GM12878 (cell line): ENCODE data around the gene DBNDD2. TPM values are rescaled to one million over a fixed set of nuclear protein-coding genes. Genes with fewer than 3 reads are reported as not detected.

Experiments used
- BCL11A ChIP-seq: IDR thresholded peaks from 2 replicates; pipeline ENCODE4 v1.6.1; 2011; ENCODE audit warnings: low read depth, low read length
- ETV6 ChIP-seq, 2 experiments: fragments of 450-650 bp in 1 of 2; IDR thresholded peaks in 1 of 2; conservative IDR thresholded peaks in 1 of 2; 2 replicates each; pipeline ENCODE4 v1.6.1; 2014; ENCODE audit warnings: antibody characterized with exemption in 1 of 2, borderline replicate concordance in 1 of 2, low read depth in 1 of 2, mild to moderate bottlenecking in 1 of 2, moderate library complexity in 1 of 2
- FOXK2 ChIP-seq: fragments of 450-650 bp; IDR thresholded peaks from 2 replicates; pipeline ENCODE4 v1.6.1; 2017; ENCODE audit warnings: mild to moderate bottlenecking, moderate library complexity
- FOXM1 ChIP-seq: IDR thresholded peaks from 2 replicates; pipeline ENCODE4 v1.6.1; 2012; ENCODE audit warnings: low read depth, mild to moderate bottlenecking, inconsistent platforms, low read length, moderate library complexity
- HDAC6 ChIP-seq: fragments of 200-600 bp; sonication (generic); IDR thresholded peaks from one replicate; pipeline ENCODE4 v1.8.0; 2017; ENCODE audit warnings: antibody characterized with exemption; ENCODE audit not compliant: unreplicated experiment
- IRF4 ChIP-seq: IDR thresholded peaks from 2 replicates; pipeline ENCODE4 v1.6.1; 2011; ENCODE audit warnings: low read depth, low read length
- JUND ChIP-seq: IDR thresholded peaks from 2 replicates; pipeline ENCODE4 v1.6.1; 2012; ENCODE audit warnings: low read depth, mild to moderate bottlenecking, low read length, improper control_type of control experiment, moderate library complexity
- KAT2A ChIP-seq: conservative IDR thresholded peaks from 2 replicates; pipeline ENCODE4 v1.6.1; 2011; ENCODE audit warnings: low read depth, low read length; ENCODE audit not compliant: control insufficient read depth
- KDM1A ChIP-seq: fragments of 200-600 bp; sonication (generic); IDR thresholded peaks from 2 replicates; pipeline ENCODE4 v1.6.1; 2016; ENCODE audit warnings: borderline replicate concordance
- MEF2A ChIP-seq: IDR thresholded peaks from 2 replicates; pipeline ENCODE4 v1.6.1; 2011; ENCODE audit warnings: low read depth, mild to moderate bottlenecking, low read length, moderate library complexity; ENCODE audit not compliant: insufficient read depth
- MTA2 ChIP-seq: fragments of 450-650 bp; IDR thresholded peaks from 2 replicates; pipeline ENCODE4 v1.6.1; 2016; ENCODE audit warnings: low read depth, mild to moderate bottlenecking, moderate library complexity
- MTA3 ChIP-seq: IDR thresholded peaks from 2 replicates; pipeline ENCODE4 v1.6.1; 2012; ENCODE audit warnings: low read length, inconsistent platforms, borderline replicate concordance
- MYC ChIP-seq: IDR thresholded peaks from 2 replicates; pipeline ENCODE4 v1.6.1; 2011; ENCODE audit warnings: mild to moderate bottlenecking, low read length, moderate library complexity, inconsistent platforms; ENCODE audit not compliant: insufficient read depth, insufficient replicate concordance, insufficient read length, severe bottlenecking
- NBN ChIP-seq: fragments of 450-650 bp; IDR thresholded peaks from 2 replicates; pipeline ENCODE4 v1.6.1; 2016
- NR2C1 ChIP-seq: fragments of 450-650 bp; IDR thresholded peaks from 2 replicates; pipeline ENCODE4 v1.6.1; 2017; ENCODE audit warnings: antibody characterized with exemption, mild to moderate bottlenecking, moderate library complexity
- NR2F1 ChIP-seq: fragments of 450-650 bp; conservative IDR thresholded peaks from 2 replicates; pipeline ENCODE4 v1.6.1; 2017; ENCODE audit warnings: mild to moderate bottlenecking
- NRF1 ChIP-seq: conservative IDR thresholded peaks from 2 replicates; pipeline ENCODE4 v1.6.1; 2011; ENCODE audit warnings: mild to moderate bottlenecking, low read depth, low read length, improper control_type of control experiment
- RB1 ChIP-seq: fragments of 450-650 bp; formaldehyde crosslinking; IDR thresholded peaks from 2 replicates; pipeline ENCODE4 v1.6.1; 2017; ENCODE audit warnings: mild to moderate bottlenecking, borderline replicate concordance
- RFX5 ChIP-seq: IDR thresholded peaks from 2 replicates; pipeline ENCODE4 v1.6.1; 2011; ENCODE audit warnings: low read depth, low read length, improper control_type of control experiment
- SP1 ChIP-seq: IDR thresholded peaks from one replicate; pipeline ENCODE4 v1.6.1; 2011; ENCODE audit warnings: low read depth, low read length
- SUZ12 ChIP-seq: fragments of 200-600 bp; sonication (generic); IDR thresholded peaks from one replicate; pipeline ENCODE4 v1.6.1; 2018; ENCODE audit warnings: antibody characterized with exemption, mild to moderate bottlenecking; ENCODE audit not compliant: unreplicated experiment
- TARDBP ChIP-seq: IDR thresholded peaks from 2 replicates; pipeline ENCODE4 v1.6.1; 2016; ENCODE audit warnings: borderline replicate concordance
- TCF12 ChIP-seq: IDR thresholded peaks from 2 replicates; pipeline ENCODE4 v1.6.1; 2011; ENCODE audit warnings: low read depth, mild to moderate bottlenecking, low read length
- ZBED1 ChIP-seq: IDR thresholded peaks from 2 replicates; pipeline ENCODE4 v1.6.1; 2016; ENCODE audit warnings: borderline replicate concordance
- ZNF24 ChIP-seq: fragments of 450-650 bp; IDR thresholded peaks from 2 replicates; pipeline ENCODE4 v1.6.1; 2017; ENCODE audit warnings: antibody characterized with exemption, mild to moderate bottlenecking
- polyA plus RNA-seq, 11 experiments: library from polyadenylated mRNA; depleted of rRNA in 4 of 11; unstranded in 6 of 11; stranded (reverse) in 5 of 11; fragments of >200 nt; fragmentation: Nextera tagmentation in 4 of 11; fragmentation: Illumina TruSeq in 1 of 11; extraction: Ambion mirVana in 4 of 11; extraction: Trizol in 1 of 11; gene quantifications; 1 replicate in 1 of 11; 2 replicates in 10 of 11; pipeline versions ENCODE4 v1.2.1 to v1.2.3, GENCODE V29; 2011 to 2016; ENCODE audit warnings: inconsistent platforms in 2 of 11, missing spikeins in 2 of 11, low read depth in 1 of 11
- total RNA-seq, 4 experiments: library from RNA; depleted of rRNA in 3 of 4; stranded (reverse); fragments of >200 nt in 3 of 4; fragmentation: Illumina TruSeq in 1 of 4; extraction: Trizol in 1 of 4; gene quantifications; 2 replicates each; pipeline versions ENCODE4 v1.2.1 to v1.2.3, GENCODE V29; 2013 to 2021
- TF ChIP-seq, protein P1 (sequence below): fragments of 450-650 bp; IDR thresholded peaks from 2 replicates; pipeline ENCODE4 v1.6.1; 2017; ENCODE audit warnings: mild to moderate bottlenecking, moderate library complexity
- TF ChIP-seq, protein P2 (sequence below): fragments of 450-650 bp; IDR thresholded peaks from 2 replicates; pipeline ENCODE4 v1.6.1; 2017; ENCODE audit warnings: mild to moderate bottlenecking

DBNDD2 gene
- total and polyA plus RNA-seq, 10 of the 15 experiments (the other 5 are each of a cell fraction or from before 2014, with no cell fraction given): 0.17 to 5.7 (median 0.49) TPM; not detected in 1

DNA sequence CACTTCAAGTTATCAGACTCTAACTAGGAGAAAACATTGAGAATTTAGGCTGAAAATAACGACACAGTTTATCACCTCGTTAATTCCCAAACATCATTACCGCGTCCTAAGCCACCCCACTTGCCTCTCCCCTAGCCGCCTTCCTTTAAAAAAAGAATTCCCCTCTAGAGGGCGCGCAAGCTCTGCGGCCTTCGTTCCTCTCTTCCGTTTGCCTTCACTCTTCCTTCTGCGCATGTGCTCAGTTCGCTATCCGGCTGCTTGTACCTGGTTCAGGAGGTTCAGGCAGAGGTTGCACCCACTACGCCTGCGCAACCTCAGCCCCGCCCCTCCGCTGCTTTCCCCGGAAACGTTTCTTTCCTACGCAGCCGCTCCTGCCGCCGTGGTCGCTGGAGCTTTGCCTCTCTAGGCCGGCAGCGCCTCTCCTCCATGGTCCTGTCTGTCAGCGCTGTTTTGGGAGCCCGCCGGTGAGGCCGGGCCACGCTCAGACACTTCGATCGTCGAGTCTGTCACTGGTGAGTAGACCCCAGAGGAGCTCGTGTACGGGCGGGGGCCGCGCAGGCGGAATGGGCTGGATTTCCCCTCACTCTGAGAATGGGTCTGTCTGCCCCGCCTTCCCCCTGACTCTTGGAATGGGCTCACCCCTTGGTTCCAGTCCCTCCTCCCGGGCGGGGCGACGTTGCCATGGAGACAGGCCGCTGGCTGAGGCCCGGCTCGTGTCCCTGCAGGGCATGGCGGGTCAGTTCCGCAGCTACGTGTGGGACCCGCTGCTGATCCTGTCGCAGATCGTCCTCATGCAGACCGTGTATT is 45.1 kb upstream of the DBNDD2 start, which contains the start of gene SYS1 (continued):
- TF ChIP-seq ETV6 (conservative IDR thresholded peaks at IDR 0.05 in 1 of 2, IDR thresholded peaks at IDR 0.05 in 1 of 2; ENCODE audit: borderline replicate concordance in 1 of 2, low read depth in 1 of 2): peak in 1 of 2 experiments; percentile 30; a peak in 1 of 4 replicates
- peak; percentile 91 for TF ChIP-seq JUND
- TF ChIP-seq FOXM1: no peak
- TF ChIP-seq BCL11A: 0 out of 2 replicates have a peak, but pooled peaks have one; percentile 3
- TF ChIP-seq SP1: no peak
- TF ChIP-seq NRF1: peak; percentile 96
- TF ChIP-seq, protein P1, sequence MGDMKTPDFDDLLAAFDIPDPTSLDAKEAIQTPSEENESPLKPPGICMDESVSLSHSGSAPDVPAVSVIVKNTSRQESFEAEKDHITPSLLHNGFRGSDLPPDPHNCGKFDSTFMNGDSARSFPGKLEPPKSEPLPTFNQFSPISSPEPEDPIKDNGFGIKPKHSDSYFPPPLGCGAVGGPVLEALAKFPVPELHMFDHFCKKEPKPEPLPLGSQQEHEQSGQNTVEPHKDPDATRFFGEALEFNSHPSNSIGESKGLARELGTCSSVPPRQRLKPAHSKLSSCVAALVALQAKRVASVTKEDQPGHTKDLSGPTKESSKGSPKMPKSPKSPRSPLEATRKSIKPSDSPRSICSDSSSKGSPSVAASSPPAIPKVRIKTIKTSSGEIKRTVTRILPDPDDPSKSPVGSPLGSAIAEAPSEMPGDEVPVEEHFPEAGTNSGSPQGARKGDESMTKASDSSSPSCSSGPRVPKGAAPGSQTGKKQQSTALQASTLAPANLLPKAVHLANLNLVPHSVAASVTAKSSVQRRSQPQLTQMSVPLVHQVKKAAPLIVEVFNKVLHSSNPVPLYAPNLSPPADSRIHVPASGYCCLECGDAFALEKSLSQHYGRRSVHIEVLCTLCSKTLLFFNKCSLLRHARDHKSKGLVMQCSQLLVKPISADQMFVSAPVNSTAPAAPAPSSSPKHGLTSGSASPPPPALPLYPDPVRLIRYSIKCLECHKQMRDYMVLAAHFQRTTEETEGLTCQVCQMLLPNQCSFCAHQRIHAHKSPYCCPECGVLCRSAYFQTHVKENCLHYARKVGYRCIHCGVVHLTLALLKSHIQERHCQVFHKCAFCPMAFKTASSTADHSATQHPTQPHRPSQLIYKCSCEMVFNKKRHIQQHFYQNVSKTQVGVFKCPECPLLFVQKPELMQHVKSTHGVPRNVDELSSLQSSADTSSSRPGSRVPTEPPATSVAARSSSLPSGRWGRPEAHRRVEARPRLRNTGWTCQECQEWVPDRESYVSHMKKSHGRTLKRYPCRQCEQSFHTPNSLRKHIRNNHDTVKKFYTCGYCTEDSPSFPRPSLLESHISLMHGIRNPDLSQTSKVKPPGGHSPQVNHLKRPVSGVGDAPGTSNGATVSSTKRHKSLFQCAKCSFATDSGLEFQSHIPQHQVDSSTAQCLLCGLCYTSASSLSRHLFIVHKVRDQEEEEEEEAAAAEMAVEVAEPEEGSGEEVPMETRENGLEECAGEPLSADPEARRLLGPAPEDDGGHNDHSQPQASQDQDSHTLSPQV: no peak
- peak; percentile 94 for TF ChIP-seq NR2C1
- TF ChIP-seq MTA2: peak; percentile 54; the same call in 1 of the 2 replicates
- no peak for TF ChIP-seq MYC
- peak; percentile 93 for TF ChIP-seq NBN
- 0 out of 2 replicates have a peak, but pooled peaks have one; percentile 36 for TF ChIP-seq ZNF24
- TF ChIP-seq HDAC6: no peak
- no peak for TF ChIP-seq SUZ12
- TF ChIP-seq TCF12: no peak
- no peak for TF ChIP-seq MTA3
- TF ChIP-seq FOXK2: peak; percentile 95
- no peak for TF ChIP-seq KDM1A
- peak; percentile 52; the same call in 1 of the 2 replicates for TF ChIP-seq NR2F1
- no peak for TF ChIP-seq RFX5
- TF ChIP-seq RB1: no peak; the same call in 1 of the 2 replicates
- peak; percentile 61; the same call in 1 of the 2 replicates for TF ChIP-seq TARDBP
- no peak for TF ChIP-seq IRF4
- no peak for TF ChIP-seq KAT2A
- TF ChIP-seq, protein P2, sequence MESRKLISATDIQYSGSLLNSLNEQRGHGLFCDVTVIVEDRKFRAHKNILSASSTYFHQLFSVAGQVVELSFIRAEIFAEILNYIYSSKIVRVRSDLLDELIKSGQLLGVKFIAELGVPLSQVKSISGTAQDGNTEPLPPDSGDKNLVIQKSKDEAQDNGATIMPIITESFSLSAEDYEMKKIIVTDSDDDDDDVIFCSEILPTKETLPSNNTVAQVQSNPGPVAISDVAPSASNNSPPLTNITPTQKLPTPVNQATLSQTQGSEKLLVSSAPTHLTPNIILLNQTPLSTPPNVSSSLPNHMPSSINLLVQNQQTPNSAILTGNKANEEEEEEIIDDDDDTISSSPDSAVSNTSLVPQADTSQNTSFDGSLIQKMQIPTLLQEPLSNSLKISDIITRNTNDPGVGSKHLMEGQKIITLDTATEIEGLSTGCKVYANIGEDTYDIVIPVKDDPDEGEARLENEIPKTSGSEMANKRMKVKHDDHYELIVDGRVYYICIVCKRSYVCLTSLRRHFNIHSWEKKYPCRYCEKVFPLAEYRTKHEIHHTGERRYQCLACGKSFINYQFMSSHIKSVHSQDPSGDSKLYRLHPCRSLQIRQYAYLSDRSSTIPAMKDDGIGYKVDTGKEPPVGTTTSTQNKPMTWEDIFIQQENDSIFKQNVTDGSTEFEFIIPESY: no peak
- no peak for TF ChIP-seq MEF2A
- TF ChIP-seq ZBED1: no peak
